ENCODE data around the gene FETUB. TPM values are rescaled to one million over a fixed set of nuclear protein-coding genes. Genes with fewer than 3 reads are reported as not detected.
"Not testable (repeated sequence)": the region's sequence is repeated elsewhere in the genome, so short reads cannot be mapped to it uniquely, and the experiment has no call there.

FETUB gene
- total RNA-seq, 1 donor from 2014 or later, result not detected

DNA sequence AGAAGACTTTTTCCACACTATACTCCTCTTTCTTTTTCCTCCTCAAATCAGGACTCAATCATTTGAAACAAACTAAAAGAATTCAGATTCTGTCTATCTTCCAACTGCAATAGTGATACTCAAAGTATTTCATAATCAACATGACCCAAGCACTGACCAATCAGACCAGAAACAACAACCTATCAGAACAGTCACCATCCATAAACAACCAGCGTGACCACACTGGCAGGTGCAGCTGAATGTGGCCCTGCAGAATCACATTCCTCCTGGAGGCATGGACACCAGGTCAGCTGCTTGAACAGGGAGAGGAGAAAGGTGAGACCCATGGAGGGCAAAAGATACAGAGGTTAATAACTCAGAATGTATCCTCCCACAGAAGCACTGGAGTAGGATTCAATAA is 39.0 kb downstream of the FETUB start:
- no peaks in the 10 kb centered on the region for H3K9me3 Mint-ChIP-seq (ENCODE audit: unreplicated experiment)
- H3K4me1 Mint-ChIP-seq (ENCODE audit: low read depth, unreplicated experiment), result no peaks in the 10 kb centered on the region
- H3K36me3 Mint-ChIP-seq (ENCODE audit: unreplicated experiment), result peaks cover 5% of the 10 kb centered on the region
- DNase-seq, result no peak
- TF ChIP-seq CTCF (IDR thresholded peaks at IDR 0.05; ENCODE audit: partially characterized antibody, unreplicated experiment), result no peak
- no peak overlapping the region for H3K4me3 Mint-ChIP-seq (ENCODE audit: unreplicated experiment)
- no peak overlapping the region for H3K27ac Mint-ChIP-seq (ENCODE audit: unreplicated experiment)
- H3K27me3 Mint-ChIP-seq (ENCODE audit: unreplicated experiment), result peaks cover 2% of the 10 kb centered on the region

GRCh38 chr3:186680869-186681268 is 40.7 kb downstream of the FETUB start:
- Mint-ChIP-seq H3K9me3 (ENCODE audit: unreplicated experiment) (peaks cover 5% of the 10 kb centered on the region), H3K27me3 (ENCODE audit: unreplicated experiment) (peaks cover 2% of the 10 kb centered on the region), H3K4me3 (ENCODE audit: unreplicated experiment) (no peak overlapping the region), H3K36me3 (ENCODE audit: unreplicated experiment) (peaks cover 16% of the 10 kb centered on the region), H3K4me1 (ENCODE audit: low read depth, unreplicated experiment) (no peaks in the 10 kb centered on the region), H3K27ac (ENCODE audit: unreplicated experiment) (no peak overlapping the region)
- no peak for DNase-seq
- no peak for TF ChIP-seq CTCF (IDR thresholded peaks at IDR 0.05; ENCODE audit: partially characterized antibody, unreplicated experiment)

DNA sequence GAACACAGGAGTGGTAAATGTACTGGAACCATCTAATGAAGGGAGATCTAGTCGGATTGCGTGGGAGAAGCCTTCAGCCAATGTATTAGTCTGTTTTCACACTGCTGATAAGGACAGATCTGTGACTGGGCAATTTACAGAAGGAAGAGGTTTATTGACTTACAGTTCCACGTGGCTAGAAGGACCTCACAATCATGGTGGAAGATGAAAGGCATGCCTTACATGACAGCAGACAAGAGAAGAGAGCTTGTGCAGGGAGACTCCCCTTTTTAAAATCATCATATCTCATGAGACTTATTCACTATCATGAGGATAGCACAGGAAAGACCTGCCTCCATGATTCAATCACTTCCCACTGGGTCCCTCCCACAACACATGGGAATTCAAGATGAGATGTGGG is 42.6 kb downstream of the FETUB start:
- TF ChIP-seq CTCF (IDR thresholded peaks at IDR 0.05; ENCODE audit: partially characterized antibody, unreplicated experiment), result no peak
- H3K4me1 Mint-ChIP-seq (ENCODE audit: low read depth, unreplicated experiment), result no peaks in the 10 kb centered on the region
- no peak overlapping the region for H3K4me3 Mint-ChIP-seq (ENCODE audit: unreplicated experiment)
- peaks cover 19% of the 10 kb centered on the region for H3K36me3 Mint-ChIP-seq (ENCODE audit: unreplicated experiment)
- H3K27me3 Mint-ChIP-seq (ENCODE audit: unreplicated experiment), result peaks cover 2% of the 10 kb centered on the region
- no peak for DNase-seq
- H3K27ac Mint-ChIP-seq (ENCODE audit: unreplicated experiment), result no peak overlapping the region
- H3K9me3 Mint-ChIP-seq (ENCODE audit: unreplicated experiment), result peaks cover 5% of the 10 kb centered on the region

- Mint-ChIP-seq H3K36me3 (ENCODE audit: unreplicated experiment) (peaks cover 19% of the 10 kb centered on the region), H3K4me3 (ENCODE audit: unreplicated experiment) (no peak overlapping the region), H3K27me3 (ENCODE audit: unreplicated experiment) (peaks cover 2% of the 10 kb centered on the region), H3K9me3 (ENCODE audit: unreplicated experiment) (peaks cover 5% of the 10 kb centered on the region), H3K27ac (ENCODE audit: unreplicated experiment) (no peak overlapping the region), H3K4me1 (ENCODE audit: low read depth, unreplicated experiment) (no peaks in the 10 kb centered on the region)
- DNase-seq, result no peak
- TF ChIP-seq CTCF (IDR thresholded peaks at IDR 0.05; ENCODE audit: partially characterized antibody, unreplicated experiment), result no peak
Measured at GRCh38 chr3:186683979-186684378, 43.8 kb downstream of the FETUB start.

GRCh38 chr3:186686475-186686874 is 46.3 kb downstream of the FETUB start:
- H3K27me3 Mint-ChIP-seq (ENCODE audit: unreplicated experiment); H3K4me1 Mint-ChIP-seq (ENCODE audit: low read depth, unreplicated experiment); H3K27ac Mint-ChIP-seq (ENCODE audit: unreplicated experiment); H3K9me3 Mint-ChIP-seq (ENCODE audit: unreplicated experiment); DNase-seq; H3K4me3 Mint-ChIP-seq (ENCODE audit: unreplicated experiment): not testable (repeated sequence)
- peaks cover 19% of the 10 kb centered on the region for H3K36me3 Mint-ChIP-seq (ENCODE audit: unreplicated experiment)
